ENCODE measurements around the gene NCK2. TPM values are rescaled to one million over a fixed set of nuclear protein-coding genes. Genes with fewer than 3 reads are reported as not detected.
A peak's percentile ranks its signal among the peaks of the same experiment; 100 is the strongest.

The NCK2 gene
- total RNA-seq, 1 experiment from 2014 or later: 75.4 TPM

DNA sequence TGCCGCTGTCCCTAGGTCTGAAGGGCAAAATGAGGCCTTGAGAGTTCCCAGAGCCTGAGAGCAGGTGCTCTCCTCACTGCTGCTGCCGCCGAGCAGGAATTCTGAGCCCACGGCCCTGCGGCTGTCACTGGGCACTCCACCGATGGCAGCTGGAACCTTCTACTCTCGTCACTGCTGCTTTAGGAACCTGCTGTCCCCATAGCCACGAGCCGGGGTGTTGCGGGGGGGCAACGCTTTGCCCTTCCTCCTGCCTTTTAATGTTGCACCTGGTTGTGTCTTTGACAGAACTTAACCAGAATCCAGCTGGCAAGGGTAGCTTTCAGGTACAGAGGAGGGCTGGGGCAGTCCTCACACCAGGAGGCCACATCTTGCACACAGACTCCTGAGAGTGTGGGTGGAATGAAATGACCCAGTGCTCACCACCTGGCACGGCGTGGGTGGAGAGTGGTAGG, 32.3 kb downstream of the NCK2 start:
- no peak for TF ChIP-seq ZBTB21 (CRISPR knock-in tag; IDR thresholded peaks at IDR 0.05; ENCODE audit: borderline replicate concordance)
- TF ChIP-seq JUN (CRISPR knock-in tag; IDR thresholded peaks at IDR 0.05): no peak
- no peak for TF ChIP-seq HMGA2 (CRISPR knock-in tag; IDR thresholded peaks at IDR 0.05)
- TF ChIP-seq, protein P1, sequence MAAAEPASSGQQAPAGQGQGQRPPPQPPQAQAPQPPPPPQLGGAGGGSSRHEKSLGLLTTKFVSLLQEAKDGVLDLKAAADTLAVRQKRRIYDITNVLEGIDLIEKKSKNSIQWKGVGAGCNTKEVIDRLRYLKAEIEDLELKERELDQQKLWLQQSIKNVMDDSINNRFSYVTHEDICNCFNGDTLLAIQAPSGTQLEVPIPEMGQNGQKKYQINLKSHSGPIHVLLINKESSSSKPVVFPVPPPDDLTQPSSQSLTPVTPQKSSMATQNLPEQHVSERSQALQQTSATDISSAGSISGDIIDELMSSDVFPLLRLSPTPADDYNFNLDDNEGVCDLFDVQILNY (CRISPR knock-in tag; IDR thresholded peaks at IDR 0.05): no peak
- TF ChIP-seq TEAD1 (CRISPR knock-in tag; IDR thresholded peaks at IDR 0.05): no peak
- TF ChIP-seq IRF2 (CRISPR knock-in tag; IDR thresholded peaks at IDR 0.05; ENCODE audit: borderline replicate concordance, low read depth): no peak
- TF ChIP-seq, protein P2, sequence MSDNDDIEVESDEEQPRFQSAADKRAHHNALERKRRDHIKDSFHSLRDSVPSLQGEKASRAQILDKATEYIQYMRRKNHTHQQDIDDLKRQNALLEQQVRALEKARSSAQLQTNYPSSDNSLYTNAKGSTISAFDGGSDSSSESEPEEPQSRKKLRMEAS (CRISPR knock-in tag; IDR thresholded peaks at IDR 0.05): no peak
- no peak for TF ChIP-seq CBFB (CRISPR knock-in tag; IDR thresholded peaks at IDR 0.05; ENCODE audit: low read depth)
- TF ChIP-seq MYBL2 (CRISPR knock-in tag; IDR thresholded peaks at IDR 0.05): no peak
- TF ChIP-seq ESRRA (CRISPR knock-in tag; IDR thresholded peaks at IDR 0.05; ENCODE audit: borderline replicate concordance): no peak
- no peak for TF ChIP-seq NFYB (CRISPR knock-in tag; conservative IDR thresholded peaks at IDR 0.05; ENCODE audit: low read depth)
- DNase-seq (ENCODE audit: low spot score) (no peak), ATAC-seq (no peak)
- Mint-ChIP-seq H3K27ac (0 out of 2 replicates have a peak overlapping the region, but pooled peaks have one; percentile 45), H3K36me3 (peaks cover 6% of the 10 kb centered on the region; the same call in 1 of the 2 replicates), H3K4me3 (no peak overlapping the region), H3K4me1 (peaks cover 86% of the 10 kb centered on the region), H3K9me3 (no peaks in the 10 kb centered on the region; the same call in 1 of the 2 replicates), H3K27me3 (ENCODE audit: low read depth) (no peaks in the 10 kb centered on the region)
- POLR2A ChIA-PET: no interaction called here
- CTCF ChIA-PET: no interaction called here

DNA sequence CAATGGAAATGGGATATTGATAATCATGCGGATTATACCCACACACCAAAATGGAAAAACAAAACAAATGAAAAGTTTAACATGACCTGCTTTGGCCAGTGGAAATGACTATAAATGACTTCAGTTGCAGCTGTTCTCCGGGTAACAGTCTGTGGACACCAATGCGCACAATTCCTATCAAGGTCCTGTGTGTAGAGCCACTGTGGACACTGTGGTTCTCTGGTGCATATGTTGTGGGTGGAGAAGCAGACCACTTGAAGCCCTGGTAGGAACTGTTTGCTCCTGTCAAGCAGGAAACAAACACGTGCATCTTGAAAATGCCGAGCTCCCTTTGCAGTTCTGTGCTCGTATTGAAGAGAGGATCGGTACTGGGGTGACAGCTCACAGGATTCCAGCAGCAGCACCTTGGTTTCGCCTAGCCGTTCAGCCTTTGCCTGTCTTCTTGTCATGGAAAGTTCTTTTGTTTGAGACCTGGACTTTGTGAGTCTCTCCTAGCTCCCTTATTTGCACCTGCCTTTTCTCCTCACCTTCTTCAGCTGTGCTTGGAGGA, 32.9 kb downstream of the NCK2 start:
- POLR2A ChIA-PET: interaction anchor here (0.6 kb wide), 1 partner anchor 8 kb away, joined by 3 read pairs; no protein-coding TSS in a partner anchor
- no peaks in the 10 kb centered on the region for H3K27me3 Mint-ChIP-seq (ENCODE audit: low read depth)
- peak overlapping the region; percentile 45; the same call in 1 of the 2 replicates for H3K27ac Mint-ChIP-seq
- H3K36me3 Mint-ChIP-seq: peaks cover 6% of the 10 kb centered on the region; the same call in 1 of the 2 replicates
- H3K4me1 Mint-ChIP-seq: peaks cover 86% of the 10 kb centered on the region
- CTCF ChIA-PET: interaction anchor here (2.5 kb wide), 1 partner anchor 15 kb away, joined by 8 read pairs; no protein-coding TSS in a partner anchor
- ATAC-seq (no peak), DNase-seq (ENCODE audit: low spot score) (no peak)
- no peak overlapping the region for H3K4me3 Mint-ChIP-seq
- H3K9me3 Mint-ChIP-seq: no peaks in the 10 kb centered on the region; the same call in 1 of the 2 replicates
- no peak for TF ChIP-seq ZNF532 (CRISPR knock-in tag; IDR thresholded peaks at IDR 0.05; ENCODE audit: borderline replicate concordance)
- TF ChIP-seq CREM (CRISPR knock-in tag; IDR thresholded peaks at IDR 0.05): no peak
- TF ChIP-seq NFE2L1 (CRISPR knock-in tag; IDR thresholded peaks at IDR 0.05): no peak
- TF ChIP-seq FOXP1 (CRISPR knock-in tag; IDR thresholded peaks at IDR 0.05; ENCODE audit: borderline replicate concordance): no peak
- no peak for TF ChIP-seq JUN (CRISPR knock-in tag; IDR thresholded peaks at IDR 0.05)
- no peak for TF ChIP-seq HMGA2 (CRISPR knock-in tag; IDR thresholded peaks at IDR 0.05)
- no peak for TF ChIP-seq ZSCAN18 (CRISPR knock-in tag; IDR thresholded peaks at IDR 0.05)
- no peak for TF ChIP-seq NR3C1 (CRISPR knock-in tag; conservative IDR thresholded peaks at IDR 0.05; ENCODE audit: low read depth)
- no peak for TF ChIP-seq ZNF232 (CRISPR knock-in tag; IDR thresholded peaks at IDR 0.05)
- TF ChIP-seq OVOL2 (CRISPR knock-in tag; IDR thresholded peaks at IDR 0.05; ENCODE audit: borderline replicate concordance): no peak
- no peak for TF ChIP-seq CTCF (IDR thresholded peaks at IDR 0.05)
- no peak for TF ChIP-seq ZNF423 (CRISPR knock-in tag; IDR thresholded peaks at IDR 0.05)
- no peak for TF ChIP-seq IRF2 (CRISPR knock-in tag; IDR thresholded peaks at IDR 0.05; ENCODE audit: borderline replicate concordance, low read depth)
- TF ChIP-seq, protein P3, sequence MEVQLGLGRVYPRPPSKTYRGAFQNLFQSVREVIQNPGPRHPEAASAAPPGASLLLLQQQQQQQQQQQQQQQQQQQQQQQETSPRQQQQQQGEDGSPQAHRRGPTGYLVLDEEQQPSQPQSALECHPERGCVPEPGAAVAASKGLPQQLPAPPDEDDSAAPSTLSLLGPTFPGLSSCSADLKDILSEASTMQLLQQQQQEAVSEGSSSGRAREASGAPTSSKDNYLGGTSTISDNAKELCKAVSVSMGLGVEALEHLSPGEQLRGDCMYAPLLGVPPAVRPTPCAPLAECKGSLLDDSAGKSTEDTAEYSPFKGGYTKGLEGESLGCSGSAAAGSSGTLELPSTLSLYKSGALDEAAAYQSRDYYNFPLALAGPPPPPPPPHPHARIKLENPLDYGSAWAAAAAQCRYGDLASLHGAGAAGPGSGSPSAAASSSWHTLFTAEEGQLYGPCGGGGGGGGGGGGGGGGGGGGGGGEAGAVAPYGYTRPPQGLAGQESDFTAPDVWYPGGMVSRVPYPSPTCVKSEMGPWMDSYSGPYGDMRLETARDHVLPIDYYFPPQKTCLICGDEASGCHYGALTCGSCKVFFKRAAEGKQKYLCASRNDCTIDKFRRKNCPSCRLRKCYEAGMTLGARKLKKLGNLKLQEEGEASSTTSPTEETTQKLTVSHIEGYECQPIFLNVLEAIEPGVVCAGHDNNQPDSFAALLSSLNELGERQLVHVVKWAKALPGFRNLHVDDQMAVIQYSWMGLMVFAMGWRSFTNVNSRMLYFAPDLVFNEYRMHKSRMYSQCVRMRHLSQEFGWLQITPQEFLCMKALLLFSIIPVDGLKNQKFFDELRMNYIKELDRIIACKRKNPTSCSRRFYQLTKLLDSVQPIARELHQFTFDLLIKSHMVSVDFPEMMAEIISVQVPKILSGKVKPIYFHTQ (CRISPR knock-in tag; IDR thresholded peaks at IDR 0.05): no peak
- no peak for TF ChIP-seq EMX1 (CRISPR knock-in tag; IDR thresholded peaks at IDR 0.05)
- TF ChIP-seq ESRRA (CRISPR knock-in tag; IDR thresholded peaks at IDR 0.05; ENCODE audit: borderline replicate concordance): no peak
- no peak for TF ChIP-seq MYBL2 (CRISPR knock-in tag; IDR thresholded peaks at IDR 0.05)
- no peak for TF ChIP-seq ZNF219 (CRISPR knock-in tag; IDR thresholded peaks at IDR 0.05; ENCODE audit: borderline replicate concordance)

Measured in WTC11 (cell line).